Suprapubic skin (tissue), 4 donors: ENCODE results near the gene RIMOC1.

Experiments used
- CTCF ChIP-seq, 2 donors: fragments of 200-600 bp in 1 of 2; fragments of 450-650 bp in 1 of 2; sonication (generic) in 1 of 2; IDR thresholded peaks; one replicate each; pipeline ENCODE4 v1.5.1; 2016 to 2019; ENCODE audit warnings: antibody characterized with exemption in 2 of 2, mild to moderate bottlenecking in 1 of 2, moderate library complexity in 1 of 2
- EP300 ChIP-seq: sonication (generic); formaldehyde crosslinking; IDR thresholded peaks from one replicate; pipeline ENCODE4 v1.6.1; 2017; ENCODE audit warnings: antibody characterized with exemption
- POLR2A ChIP-seq, 2 donors: fragments of 450-650 bp; IDR thresholded peaks; one replicate each; pipeline ENCODE4 v1.6.1; 2017; ENCODE audit warnings: antibody characterized with exemption in 2 of 2, mild to moderate bottlenecking in 2 of 2, moderate library complexity in 2 of 2
- POLR2AphosphoS5 ChIP-seq, 3 donors: sonication (generic); formaldehyde crosslinking; IDR thresholded peaks; one replicate each; pipeline ENCODE4 v1.6.1; 2017; ENCODE audit warnings: antibody characterized with exemption in 3 of 3

- no peak for TF ChIP-seq POLR2AphosphoS5 (IDR thresholded peaks at IDR 0.05)
- no peak for TF ChIP-seq POLR2A (IDR thresholded peaks at IDR 0.05)
- TF ChIP-seq CTCF (IDR thresholded peaks at IDR 0.05): no peak
- TF ChIP-seq EP300: no peak
These were observed 14.0 kb downstream of the RIMOC1 start for GRCh38 chr5:41918105-41918504.
